GM20000 (cell line): ENCODE results near the gene ROM1.

Experiments used
- DNase-seq: peaks from one replicate; pipeline ENCODE4 v3.0.0; 2012; ENCODE audit warnings: low spot score
- CTCF ChIP-seq: IDR thresholded peaks from 2 replicates; pipeline ENCODE4 v1.5.1; 2012; ENCODE audit warnings: mild to moderate bottlenecking, control low read depth; ENCODE audit errors: extremely low read depth, missing control alignments

Gene ROM1

GRCh38 chr11:62592989-62593421 lies 20.1 kb upstream of the ROM1 start:
- DNase-seq = no peak
- TF ChIP-seq CTCF = no peak

GRCh38 chr11:62593434-62594044 lies 19.5 kb upstream of the ROM1 start:
- TF ChIP-seq CTCF = peak; percentile 56
- DNase-seq = peak; percentile 59

- TF ChIP-seq CTCF = no peak
- DNase-seq = no peak
These were observed 17.9 kb upstream of the ROM1 start for GRCh38 chr11:62595124-62595523.

GRCh38 chr11:62599069-62599696 lies 13.9 kb upstream of the ROM1 start:
- TF ChIP-seq CTCF = no peak
- peak; percentile 94 for DNase-seq

- no peak for DNase-seq
- TF ChIP-seq CTCF = no peak
These were observed 13.2 kb upstream of the ROM1 start for GRCh38 chr11:62599901-62600300.

- DNase-seq = no peak
- TF ChIP-seq CTCF = no peak
These were observed 12.5 kb upstream of the ROM1 start for GRCh38 chr11:62600367-62601121.

- DNase-seq = no peak
- TF ChIP-seq CTCF = no peak
These were observed 12.0 kb upstream of the ROM1 start for GRCh38 chr11:62601122-62601371.
